ENCODE measurements around the gene KRTAP12-2.

- no peak for TF ChIP-seq ZNF24 (tag by site-specific recombination; IDR thresholded peaks at IDR 0.05)
- no peak for TF ChIP-seq CTCF (tag by site-specific recombination; IDR thresholded peaks at IDR 0.05)
- TF ChIP-seq, protein P1, sequence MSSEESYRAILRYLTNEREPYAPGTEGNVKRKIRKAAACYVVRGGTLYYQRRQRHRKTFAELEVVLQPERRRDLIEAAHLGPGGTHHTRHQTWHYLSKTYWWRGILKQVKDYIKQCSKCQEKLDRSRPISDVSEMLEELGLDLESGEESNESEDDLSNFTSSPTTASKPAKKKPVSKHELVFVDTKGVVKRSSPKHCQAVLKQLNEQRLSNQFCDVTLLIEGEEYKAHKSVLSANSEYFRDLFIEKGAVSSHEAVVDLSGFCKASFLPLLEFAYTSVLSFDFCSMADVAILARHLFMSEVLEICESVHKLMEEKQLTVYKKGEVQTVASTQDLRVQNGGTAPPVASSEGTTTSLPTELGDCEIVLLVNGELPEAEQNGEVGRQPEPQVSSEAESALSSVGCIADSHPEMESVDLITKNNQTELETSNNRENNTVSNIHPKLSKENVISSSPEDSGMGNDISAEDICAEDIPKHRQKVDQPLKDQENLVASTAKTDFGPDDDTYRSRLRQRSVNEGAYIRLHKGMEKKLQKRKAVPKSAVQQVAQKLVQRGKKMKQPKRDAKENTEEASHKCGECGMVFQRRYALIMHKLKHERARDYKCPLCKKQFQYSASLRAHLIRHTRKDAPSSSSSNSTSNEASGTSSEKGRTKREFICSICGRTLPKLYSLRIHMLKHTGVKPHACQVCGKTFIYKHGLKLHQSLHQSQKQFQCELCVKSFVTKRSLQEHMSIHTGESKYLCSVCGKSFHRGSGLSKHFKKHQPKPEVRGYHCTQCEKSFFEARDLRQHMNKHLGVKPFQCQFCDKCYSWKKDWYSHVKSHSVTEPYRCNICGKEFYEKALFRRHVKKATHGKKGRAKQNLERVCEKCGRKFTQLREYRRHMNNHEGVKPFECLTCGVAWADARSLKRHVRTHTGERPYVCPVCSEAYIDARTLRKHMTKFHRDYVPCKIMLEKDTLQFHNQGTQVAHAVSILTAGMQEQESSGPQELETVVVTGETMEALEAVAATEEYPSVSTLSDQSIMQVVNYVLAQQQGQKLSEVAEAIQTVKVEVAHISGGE (tag by site-specific recombination; conservative IDR thresholded peaks at IDR 0.05; ENCODE audit: low read depth): no peak
- TF ChIP-seq ZNF121 (tag by site-specific recombination; IDR thresholded peaks at IDR 0.05): no peak
- TF ChIP-seq GLI4 (tag by site-specific recombination; IDR thresholded peaks at IDR 0.05): no peak
- no peak for TF ChIP-seq ZNF2 (tag by site-specific recombination; IDR thresholded peaks at IDR 0.05)
- no peak for TF ChIP-seq ZBTB17 (tag by site-specific recombination; IDR thresholded peaks at IDR 0.05)
- no peak for TF ChIP-seq ZNF830 (tag by site-specific recombination; IDR thresholded peaks at IDR 0.05; ENCODE audit: low read depth)
- TF ChIP-seq ZNF155 (tag by site-specific recombination; IDR thresholded peaks at IDR 0.05): no peak
- TF ChIP-seq, protein P2, sequence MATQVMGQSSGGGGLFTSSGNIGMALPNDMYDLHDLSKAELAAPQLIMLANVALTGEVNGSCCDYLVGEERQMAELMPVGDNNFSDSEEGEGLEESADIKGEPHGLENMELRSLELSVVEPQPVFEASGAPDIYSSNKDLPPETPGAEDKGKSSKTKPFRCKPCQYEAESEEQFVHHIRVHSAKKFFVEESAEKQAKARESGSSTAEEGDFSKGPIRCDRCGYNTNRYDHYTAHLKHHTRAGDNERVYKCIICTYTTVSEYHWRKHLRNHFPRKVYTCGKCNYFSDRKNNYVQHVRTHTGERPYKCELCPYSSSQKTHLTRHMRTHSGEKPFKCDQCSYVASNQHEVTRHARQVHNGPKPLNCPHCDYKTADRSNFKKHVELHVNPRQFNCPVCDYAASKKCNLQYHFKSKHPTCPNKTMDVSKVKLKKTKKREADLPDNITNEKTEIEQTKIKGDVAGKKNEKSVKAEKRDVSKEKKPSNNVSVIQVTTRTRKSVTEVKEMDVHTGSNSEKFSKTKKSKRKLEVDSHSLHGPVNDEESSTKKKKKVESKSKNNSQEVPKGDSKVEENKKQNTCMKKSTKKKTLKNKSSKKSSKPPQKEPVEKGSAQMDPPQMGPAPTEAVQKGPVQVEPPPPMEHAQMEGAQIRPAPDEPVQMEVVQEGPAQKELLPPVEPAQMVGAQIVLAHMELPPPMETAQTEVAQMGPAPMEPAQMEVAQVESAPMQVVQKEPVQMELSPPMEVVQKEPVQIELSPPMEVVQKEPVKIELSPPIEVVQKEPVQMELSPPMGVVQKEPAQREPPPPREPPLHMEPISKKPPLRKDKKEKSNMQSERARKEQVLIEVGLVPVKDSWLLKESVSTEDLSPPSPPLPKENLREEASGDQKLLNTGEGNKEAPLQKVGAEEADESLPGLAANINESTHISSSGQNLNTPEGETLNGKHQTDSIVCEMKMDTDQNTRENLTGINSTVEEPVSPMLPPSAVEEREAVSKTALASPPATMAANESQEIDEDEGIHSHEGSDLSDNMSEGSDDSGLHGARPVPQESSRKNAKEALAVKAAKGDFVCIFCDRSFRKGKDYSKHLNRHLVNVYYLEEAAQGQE (tag by site-specific recombination; IDR thresholded peaks at IDR 0.05): no peak
- no peak for TF ChIP-seq HOXD13 (CRISPR knock-in tag; IDR thresholded peaks at IDR 0.05; ENCODE audit: borderline replicate concordance)
Measured at GRCh38 chr21:44681152-44681551, 14.4 kb upstream of the KRTAP12-2 start.
